K562 (cell line): ENCODE measurements around the gene SCN8A. TPM values are rescaled to one million over a fixed set of nuclear protein-coding genes. Genes with fewer than 3 reads are reported as not detected.

ENCODE experiments used
- ATAC-seq: fragments of 200-7000 bp; cut with Tn5 transposase; 3 replicates; pipeline ENCODE4 v1.9.1; 2020; ENCODE audit warnings: moderate library complexity
- BruUV-seq: library from RNA; stranded (reverse); fragments of 400-500 nt; replicated peaks from 2 replicates; lab custom pipeline; 2021; lab: Mats Ljungman, UMichigan
- CTCF ChIA-PET: fragments of 300-600 bp; formaldehyde crosslinking; extraction: SDS; loops from one replicate; lab custom pipeline; 2021; ENCODE audit warnings: low intra/inter-chr PET ratio; lab: Yijun Ruan, JAX
- POLR2A ChIA-PET: fragments of 300-600, 350-650 bp; sonication (Branson Sonifier 250); formaldehyde crosslinking; extraction: SDS; loops from one replicate; lab custom pipeline; 2021; ENCODE audit warnings: antibody characterized with exemption, inconsistent platforms; lab: Yijun Ruan, JAX
- DNase-seq, 4 experiments: peaks; one replicate each; pipeline versions ENCODE4 v3.0.0 to v3.0.0-alpha.2; 2011 to 2018; ENCODE audit warnings: low spot score in 3 of 4, mixed read lengths in 3 of 4; ENCODE audit errors: extremely low read depth in 1 of 4
- FAIRE-seq: peaks from 2 replicates; lab custom pipeline; 2011; peaks lifted over from hg19 to GRCh38; lab: Jason Lieb, UNC
- H2AFZ ChIP-seq: 2 replicates; pipeline ENCODE4 v1.6.0; 2011; ENCODE audit warnings: low read depth, low read length, control low read depth, inconsistent platforms
- H3K27ac ChIP-seq: fragments of 200-600 bp; 3 replicates; pipeline ENCODE4 v1.8.0; 2011; ENCODE audit warnings: low read depth, mild to moderate bottlenecking, control low read depth, inconsistent platforms, low read length, moderate library complexity, mixed read lengths; ENCODE audit errors: extremely low read depth
- H3K27me3 ChIP-seq, 2 experiments: fragments of 300-600 bp in 1 of 2; 2 replicates in 1 of 2; 3 replicates in 1 of 2; pipeline versions ENCODE4 v1.6.0 to v1.8.0; 2011; ENCODE audit warnings: inconsistent platforms in 2 of 2, low read length in 2 of 2, mild to moderate bottlenecking in 1 of 2, mixed read lengths in 1 of 2, moderate library complexity in 1 of 2; ENCODE audit not compliant: control insufficient read depth in 2 of 2, insufficient read depth in 2 of 2
- H3K36me3 ChIP-seq: fragments of 300-600 bp; 3 replicates; pipeline ENCODE4 v1.8.0; 2011; ENCODE audit warnings: mild to moderate bottlenecking, low read length, inconsistent platforms; ENCODE audit not compliant: control insufficient read depth, insufficient read depth
- H3K4me1 ChIP-seq, 2 experiments: fragments of 200-600 bp in 1 of 2; replicated peaks in 1 of 2; 2 replicates in 1 of 2; 3 replicates in 1 of 2; pipeline versions ENCODE4 v1.5.1 to v1.8.0; 2011; ENCODE audit warnings: inconsistent platforms in 2 of 2, low read length in 2 of 2, mild to moderate bottlenecking in 1 of 2, mixed read lengths in 1 of 2, moderate library complexity in 1 of 2; ENCODE audit not compliant: control insufficient read depth in 2 of 2, insufficient read depth in 2 of 2
- H3K4me2 ChIP-seq: 2 replicates; pipeline ENCODE4 v1.6.1; 2011; ENCODE audit warnings: low read length, control low read depth, inconsistent platforms, mixed read lengths; ENCODE audit not compliant: insufficient read depth
- H3K4me3 ChIP-seq: fragments of 200-600 bp; sonication (generic), shearing (Covaris generic); 2 replicates; pipeline ENCODE4 v1.5.1; 2016; ENCODE audit warnings: control low read depth, inconsistent platforms
- H3K79me2 ChIP-seq: fragments of 200-600 bp; 3 replicates; pipeline ENCODE4 v1.8.0; 2011; ENCODE audit warnings: low read length, inconsistent platforms; ENCODE audit not compliant: control insufficient read depth, insufficient read depth
- H3K9ac ChIP-seq, 2 experiments: 2 replicates each; pipeline versions ENCODE4 v1.6.0 to v1.6.1; 2011; ENCODE audit warnings: low read depth in 2 of 2, low read length in 2 of 2, control low read depth in 1 of 2, inconsistent platforms in 1 of 2, mild to moderate bottlenecking in 1 of 2, mixed read lengths in 1 of 2; ENCODE audit not compliant: insufficient read depth in 1 of 2
- H3K9me1 ChIP-seq: one replicate; pipeline ENCODE4 v1.6.0; 2011; ENCODE audit warnings: inconsistent platforms, mild to moderate bottlenecking, low read length, moderate library complexity; ENCODE audit not compliant: control insufficient read depth, insufficient read depth
- H3K9me3 ChIP-seq: replicated peaks from 2 replicates; pipeline ENCODE4 v1.5.1; 2011; ENCODE audit warnings: low read depth, low read length, inconsistent platforms; ENCODE audit not compliant: control insufficient read depth, insufficient read depth
- H4K20me1 ChIP-seq: replicated peaks from 2 replicates; pipeline ENCODE4 v1.6.1; 2011; ENCODE audit warnings: low read length, inconsistent platforms, mixed read lengths; ENCODE audit not compliant: control insufficient read depth, insufficient read depth
- GTF2F1 ChIP-seq: IDR thresholded peaks from 2 replicates; pipeline ENCODE4 v1.6.1; 2011; ENCODE audit warnings: low read depth, low read length, improper control_type of control experiment
- KDM4B ChIP-seq, 2 experiments: fragments of 450-650 bp in 1 of 2; sonication (generic) in 1 of 2; IDR thresholded peaks; 2 replicates each; pipeline ENCODE4 v1.6.1; 2016 to 2017; ENCODE audit warnings: borderline replicate concordance in 2 of 2, antibody characterized with exemption in 1 of 2, low read depth in 1 of 2, mild to moderate bottlenecking in 1 of 2
- MLX ChIP-seq, 2 experiments: fragments of 450-650 bp in 1 of 2; sonication (generic) in 1 of 2; formaldehyde crosslinking; conservative IDR thresholded peaks; 2 replicates each; pipeline versions ENCODE4 v1.4.0 to v1.8.1; 2020 to 2022; ENCODE audit warnings: mild to moderate bottlenecking in 1 of 2, missing genetic modification reagents in 1 of 2
- RAD51 ChIP-seq: fragments of 450-650 bp; IDR thresholded peaks from 2 replicates; pipeline ENCODE4 v1.7.1; 2016; ENCODE audit warnings: low read depth, mild to moderate bottlenecking, borderline replicate concordance
- ZBTB11 ChIP-seq, 3 experiments: fragments of 200-800 bp in 1 of 3; fragments of 250-450 bp in 1 of 3; fragments of 450-650 bp in 1 of 3; sonication (Bioruptor Pico) in 1 of 3; sonication (Bioruptor generic) in 1 of 3; formaldehyde crosslinking in 1 of 3; IDR thresholded peaks; 2 replicates each; pipeline versions ENCODE4 v1.6.1 to v1.8.0; 2016 to 2022; ENCODE audit warnings: mild to moderate bottlenecking in 2 of 3, missing genetic modification characterization in 2 of 3, missing compliant biosample characterization in 1 of 3, moderate library complexity in 1 of 3
- ZNF174 ChIP-seq: fragments of 250-450 bp; sonication (Bioruptor Pico); IDR thresholded peaks from 2 replicates; pipeline ENCODE4 v1.4.0; 2020; ENCODE audit warnings: mild to moderate bottlenecking
- ZNF217 ChIP-seq: sonication (generic); formaldehyde crosslinking; IDR thresholded peaks from 2 replicates; pipeline ENCODE4 v1.8.0; 2022; ENCODE audit warnings: mild to moderate bottlenecking, missing genetic modification reagents
- ZNF3 ChIP-seq: fragments of 250-450 bp; sonication (Bioruptor Pico); IDR thresholded peaks from 2 replicates; pipeline ENCODE4 v1.5.0; 2021; ENCODE audit warnings: mild to moderate bottlenecking, moderate library complexity
- ZNF318 ChIP-seq, 2 experiments: fragments of 450-650 bp; IDR thresholded peaks; 2 replicates each; pipeline ENCODE4 v1.6.1; 2016; ENCODE audit warnings: mild to moderate bottlenecking in 2 of 2, borderline replicate concordance in 1 of 2, low read depth in 1 of 2, moderate library complexity in 1 of 2
- WGBS: fragments of 100-300 bp; shearing (Covaris generic); methylation state at CpG from one replicate; pipeline ENCODE4 v1.1.6; 2016; ENCODE audit warnings: low coverage, mixed read lengths; ENCODE audit not compliant: insufficient coverage; ENCODE audit errors: missing lambda C conversion rate; 5-methylcytosine and 5-hydroxymethylcytosine counted together
- in situ Hi-C: fragments of 300-500 bp; cut with MboI; formaldehyde crosslinking; loops from 4 replicates; pipeline ENCODE4 v1.15.0; 2018; ENCODE audit warnings: inconsistent platforms, mixed read lengths
- intact Hi-C: fragments of 100-400 bp; cut with micrococcal nuclease; formaldehyde crosslinking; loops from 2 replicates; pipeline ENCODE4 v1.14.2; 2022
- polyA plus RNA-seq, 8 experiments: library from polyadenylated mRNA; depleted of rRNA in 4 of 8; stranded (reverse) in 5 of 8; unstranded in 3 of 8; fragments of >200 nt; fragmentation: Nextera tagmentation in 2 of 8; fragmentation: Illumina TruSeq in 1 of 8; extraction: Ambion mirVana in 2 of 8; extraction: Trizol in 1 of 8; gene quantifications; 2 replicates each; pipeline versions ENCODE4 v1.2.1 to v1.2.3, GENCODE V29; 2011 to 2014; ENCODE audit warnings: inconsistent platforms in 1 of 8, missing spikeins in 1 of 8
- total RNA-seq, 7 experiments: library from RNA; depleted of rRNA in 6 of 7; stranded (reverse); fragments of >200 nt in 6 of 7; fragmentation: Illumina TruSeq in 2 of 7; extraction: Trizol in 2 of 7; gene quantifications; 2 replicates each; pipeline versions ENCODE4 v1.2.1 to v1.2.3, GENCODE V29; 2011 to 2021; ENCODE audit warnings: low replicate concordance in 1 of 7

SCN8A gene
- total and polyA plus RNA-seq, 9 of the 15 experiments (the other 6 are each of a cell fraction or from before 2014, with no cell fraction given) = 0.03 to 0.29 (median 0.15) TPM; not detected in 1

GRCh38 chr12:51784688-51785087 lies 193.7 kb downstream of the SCN8A start:
- 2% methylated on average over 3 of the region's 3 CpGs for WGBS
- H3K4me2 ChIP-seq = no peak overlapping the region
- no peaks in the 10 kb centered on the region for H3K79me2 ChIP-seq
- H3K27me3 ChIP-seq = peaks cover 8 to 18% of the 10 kb centered on the region in 2 experiments; a peak in 4 of 5 replicates
- intact Hi-C loops = no loop called here
- FAIRE-seq = no peak
- no peak overlapping the region for H2AFZ ChIP-seq
- no peaks in the 10 kb centered on the region for H3K9me1 ChIP-seq
- ChIA-PET POLR2A (no interaction called here), CTCF (no interaction called here)
- H3K36me3 ChIP-seq = no peaks in the 10 kb centered on the region
- no peak for DNase-seq
- no peaks in the 10 kb centered on the region for H3K9me3 ChIP-seq
- no peak overlapping the region for H3K4me3 ChIP-seq
- no peak overlapping the region for H3K27ac ChIP-seq
- H3K9ac ChIP-seq = no peak overlapping the region
- no TSS peak for BruUV-seq
- in situ Hi-C loops = no loop called here
- H3K4me1 ChIP-seq = no peaks in the 10 kb centered on the region
- no peaks in the 10 kb centered on the region for H4K20me1 ChIP-seq
- no peak for ATAC-seq
- TF ChIP-seq ZNF318 (IDR thresholded peaks at IDR 0.05; ENCODE audit: borderline replicate concordance in 1 of 2, low read depth in 1 of 2) (no peak), MLX (CRISPR knock-in tag; conservative IDR thresholded peaks at IDR 0.05) (no peak), ZBTB11 (CRISPR knock-in tag; IDR thresholded peaks at IDR 0.05) (no peak), ZNF217 (CRISPR knock-in tag) (no peak), RAD51 (no peak), ZNF174 (CRISPR knock-in tag) (no peak), KDM4B (IDR thresholded peaks at IDR 0.05; ENCODE audit: borderline replicate concordance in 2 of 2, low read depth in 1 of 2) (no peak), GTF2F1 (no peak), ZNF3 (CRISPR knock-in tag) (no peak)
